Measurements from ENCODE around the gene CAVIN4.

Gene CAVIN4

GRCh38 chr9:100623969-100624368, 46.1 kb downstream of the CAVIN4 start:
- Histone ChIP-seq H3K27ac (no peak overlapping the region), H3K4me3 (no peak overlapping the region)
- TF ChIP-seq CTCF (IDR thresholded peaks at IDR 0.05), result no peak
- no peak for DNase-seq (ENCODE audit: low spot score)

GRCh38 chr9:100626949-100627348, 49.1 kb downstream of the CAVIN4 start:
- TF ChIP-seq CTCF (IDR thresholded peaks at IDR 0.05), result no peak
- Histone ChIP-seq H3K27ac (no peak overlapping the region), H3K4me3 (no peak overlapping the region)
- DNase-seq (ENCODE audit: low spot score), result no peak

GRCh38 chr9:100637787-100638186, 59.9 kb downstream of the CAVIN4 start:
- DNase-seq (ENCODE audit: low spot score), result no peak
- no peak for TF ChIP-seq CTCF (IDR thresholded peaks at IDR 0.05)

More at GRCh38 chr9:100637787-100638186, 59.9 kb downstream of the CAVIN4 start:
- no peak overlapping the region for H3K27ac ChIP-seq
- no peak overlapping the region for H3K4me3 ChIP-seq

Measured in coronary artery (tissue), 2 donors.